SU-DHL-6 (cell line): ENCODE results near the gene CCDC102A.

ENCODE experiments used
- H2AFZ ChIP-seq: fragments of 200-600 bp; sonication (generic); 2 replicates; pipeline ENCODE4 v1.6.1; 2014; ENCODE audit warnings: low read depth, mild to moderate bottlenecking, moderate library complexity, mixed read lengths, antibody characterized with exemption, low read length; ENCODE audit not compliant: severe bottlenecking
- H3F3A ChIP-seq: fragments of 200-600 bp; shearing (Covaris generic); 2 replicates; pipeline ENCODE4 v1.6.0; 2016; ENCODE audit warnings: antibody characterized with exemption, mild to moderate bottlenecking; ENCODE audit not compliant: insufficient read depth
- H3K27ac ChIP-seq: fragments of 200-600 bp; sonication (generic); 2 replicates; pipeline ENCODE4 v1.5.1; 2016; ENCODE audit warnings: low read depth, mild to moderate bottlenecking, low read length, moderate library complexity, mixed read lengths
- H3K27me3 ChIP-seq: fragments of 200-600 bp; sonication (generic), shearing (Covaris generic); 2 replicates; pipeline ENCODE4 v1.6.0; 2014; ENCODE audit warnings: mild to moderate bottlenecking, low read length
- H3K36me3 ChIP-seq: fragments of 200-600 bp; sonication (generic); 2 replicates; pipeline ENCODE4 v1.6.1; 2014; ENCODE audit warnings: mild to moderate bottlenecking, low read length, mixed read lengths
- H3K4me2 ChIP-seq: fragments of 300-600, 200-600 bp; shearing (Covaris generic), sonication (generic); 2 replicates; pipeline ENCODE4 v1.6.0; 2014; ENCODE audit warnings: low read length, low read depth, mild to moderate bottlenecking; ENCODE audit not compliant: poor library complexity, severe bottlenecking
- H3K4me3 ChIP-seq: fragments of 200-600 bp; sonication (generic); 2 replicates; pipeline ENCODE4 v1.5.1; 2014; ENCODE audit warnings: antibody characterized with exemption, low read length, mild to moderate bottlenecking, mixed read lengths; ENCODE audit not compliant: insufficient read depth, poor library complexity, severe bottlenecking
- H3K79me2 ChIP-seq: fragments of 200-600 bp; sonication (generic); 2 replicates; pipeline ENCODE4 v1.6.1; 2014; ENCODE audit warnings: mild to moderate bottlenecking, low read length, moderate library complexity; ENCODE audit not compliant: insufficient read depth
- H3K9ac ChIP-seq: fragments of 200-600 bp; sonication (generic); 2 replicates; pipeline ENCODE4 v1.7.0; 2014; ENCODE audit warnings: mild to moderate bottlenecking, low read length
- H3K9me2 ChIP-seq: fragments of 200-600 bp; sonication (generic); replicated peaks from 2 replicates; pipeline ENCODE4 v1.6.1; 2014; ENCODE audit warnings: low read length; ENCODE audit not compliant: insufficient read depth
- H3K9me3 ChIP-seq: fragments of 200-600 bp; sonication (generic); 2 replicates; pipeline ENCODE4 v1.6.1; 2014; ENCODE audit warnings: low read length, mixed read lengths; ENCODE audit not compliant: insufficient read depth
- H4K20me1 ChIP-seq: fragments of 200-600 bp; sonication (generic); 2 replicates; pipeline ENCODE4 v1.6.1; 2014; ENCODE audit warnings: low read depth, mild to moderate bottlenecking, antibody characterized with exemption, low read length, moderate library complexity, mixed read lengths
- EZH2phosphoT487 ChIP-seq: fragments of 200-600 bp; sonication (generic), shearing (Covaris generic); conservative IDR thresholded peaks from 2 replicates; pipeline ENCODE4 v1.6.1; 2018; ENCODE audit warnings: mild to moderate bottlenecking, antibody characterized with exemption, low read length, moderate library complexity, mixed read lengths
- TF ChIP-seq, protein P1 (sequence below): fragments of 200-600 bp; sonication (generic); IDR thresholded peaks from one replicate; pipeline ENCODE4 v1.5.1; 2017; ENCODE audit warnings: antibody characterized with exemption, mild to moderate bottlenecking, low read length, moderate library complexity; ENCODE audit not compliant: insufficient read depth, poor library complexity, severe bottlenecking

The CCDC102A gene

DNA sequence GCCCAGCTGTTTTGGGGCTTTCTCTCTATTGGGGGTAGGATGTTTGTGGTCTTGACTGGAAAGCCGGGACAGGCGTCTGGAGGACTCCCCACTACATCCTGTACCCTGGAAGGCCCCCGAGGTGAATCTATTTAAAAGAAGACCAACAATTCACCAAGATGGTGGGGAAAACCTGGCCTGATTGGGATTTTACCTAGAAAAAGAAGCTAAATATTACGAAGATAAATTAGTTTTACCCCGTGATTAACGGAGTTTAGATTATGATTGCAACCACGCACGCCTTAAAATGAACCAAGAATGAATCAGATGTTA, 779 bp upstream of the CCDC102A start:
- H3K27me3 ChIP-seq = no peaks in the 10 kb centered on the region
- no peaks in the 10 kb centered on the region for H4K20me1 ChIP-seq
- H3K27ac ChIP-seq = no peak overlapping the region
- peak overlapping the region; percentile 77 for H3K4me2 ChIP-seq
- H3K79me2 ChIP-seq = no peaks in the 10 kb centered on the region
- no peak overlapping the region for H3K4me3 ChIP-seq
- H3K9ac ChIP-seq = 0 out of 2 replicates have a peak overlapping the region, but pooled peaks have one; percentile 58
- H3K9me2 ChIP-seq = no peaks in the 10 kb centered on the region
- H3K9me3 ChIP-seq = no peaks in the 10 kb centered on the region
- TF ChIP-seq, protein P1, sequence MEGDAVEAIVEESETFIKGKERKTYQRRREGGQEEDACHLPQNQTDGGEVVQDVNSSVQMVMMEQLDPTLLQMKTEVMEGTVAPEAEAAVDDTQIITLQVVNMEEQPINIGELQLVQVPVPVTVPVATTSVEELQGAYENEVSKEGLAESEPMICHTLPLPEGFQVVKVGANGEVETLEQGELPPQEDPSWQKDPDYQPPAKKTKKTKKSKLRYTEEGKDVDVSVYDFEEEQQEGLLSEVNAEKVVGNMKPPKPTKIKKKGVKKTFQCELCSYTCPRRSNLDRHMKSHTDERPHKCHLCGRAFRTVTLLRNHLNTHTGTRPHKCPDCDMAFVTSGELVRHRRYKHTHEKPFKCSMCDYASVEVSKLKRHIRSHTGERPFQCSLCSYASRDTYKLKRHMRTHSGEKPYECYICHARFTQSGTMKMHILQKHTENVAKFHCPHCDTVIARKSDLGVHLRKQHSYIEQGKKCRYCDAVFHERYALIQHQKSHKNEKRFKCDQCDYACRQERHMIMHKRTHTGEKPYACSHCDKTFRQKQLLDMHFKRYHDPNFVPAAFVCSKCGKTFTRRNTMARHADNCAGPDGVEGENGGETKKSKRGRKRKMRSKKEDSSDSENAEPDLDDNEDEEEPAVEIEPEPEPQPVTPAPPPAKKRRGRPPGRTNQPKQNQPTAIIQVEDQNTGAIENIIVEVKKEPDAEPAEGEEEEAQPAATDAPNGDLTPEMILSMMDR = no peak
- no peak for TF ChIP-seq EZH2phosphoT487
- H3K36me3 ChIP-seq = no peaks in the 10 kb centered on the region
- H2AFZ ChIP-seq = peak overlapping the region; percentile 96
- 0 out of 2 replicates have a peak, but pooled peaks cover 5% of the 10 kb centered on the region for H3F3A ChIP-seq

DNA sequence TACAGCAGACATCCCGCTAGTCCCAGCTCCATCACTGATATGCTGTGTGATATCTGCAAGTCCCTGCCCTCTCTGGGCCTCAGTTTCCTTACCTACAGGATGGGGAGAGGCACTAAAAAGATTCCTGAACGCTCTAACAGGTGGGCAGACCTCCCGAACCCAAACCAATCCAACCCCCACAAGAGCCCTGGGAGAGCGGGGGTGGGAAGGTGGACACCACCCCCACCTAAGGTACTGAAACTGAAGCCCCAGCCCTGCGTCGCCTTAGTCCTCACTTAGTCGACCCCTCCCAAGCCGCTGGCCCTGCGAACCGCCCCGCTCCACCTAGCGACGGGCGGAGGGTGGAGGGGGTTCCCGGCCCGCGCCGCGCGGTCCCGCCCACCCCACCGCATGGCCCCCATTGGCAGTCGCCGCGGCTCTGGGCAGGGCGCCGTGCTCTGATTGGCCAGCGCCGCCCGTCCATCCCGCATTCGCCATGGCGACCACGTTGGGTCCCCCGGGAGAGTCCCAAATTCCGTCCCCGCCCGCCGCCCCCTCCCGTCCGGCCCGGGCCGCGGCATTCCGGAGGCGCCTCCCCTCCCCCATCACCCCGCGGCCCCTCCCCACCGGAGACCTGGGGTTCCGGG, 578 bp downstream of the CCDC102A start:
- Histone ChIP-seq H3K9ac (peak overlapping the region; percentile 58), H3K27ac (no peak overlapping the region), H3F3A (0 out of 2 replicates have a peak, but pooled peaks cover 5% of the 10 kb centered on the region), H3K4me2 (peak overlapping the region; percentile 77), H3K9me2 (no peaks in the 10 kb centered on the region), H3K27me3 (no peaks in the 10 kb centered on the region), H2AFZ (peak overlapping the region; percentile 96), H3K36me3 (no peaks in the 10 kb centered on the region), H3K9me3 (no peaks in the 10 kb centered on the region), H3K79me2 (no peaks in the 10 kb centered on the region), H3K4me3 (peak overlapping the region; percentile 74), H4K20me1 (no peaks in the 10 kb centered on the region)
- no peak for TF ChIP-seq EZH2phosphoT487
- TF ChIP-seq, protein P1 = no peak

- no peaks in the 10 kb centered on the region for H4K20me1 ChIP-seq
- H3K36me3 ChIP-seq = no peaks in the 10 kb centered on the region
- H3K4me2 ChIP-seq = peak overlapping the region; percentile 61
- no peaks in the 10 kb centered on the region for H3K79me2 ChIP-seq
- TF ChIP-seq, protein P1 = no peak
- TF ChIP-seq EZH2phosphoT487 = no peak
- H3K27me3 ChIP-seq = no peaks in the 10 kb centered on the region
- H2AFZ ChIP-seq = no peak overlapping the region
- H3K27ac ChIP-seq = no peak overlapping the region
- no peaks in the 10 kb centered on the region for H3K9me2 ChIP-seq
- no peak overlapping the region for H3K9ac ChIP-seq
- H3F3A ChIP-seq = 0 out of 2 replicates have a peak, but pooled peaks cover 5% of the 10 kb centered on the region
- no peak overlapping the region for H3K4me3 ChIP-seq
- no peaks in the 10 kb centered on the region for H3K9me3 ChIP-seq
Observed at GRCh38 chr16:57534881-57535658, 1.3 kb downstream of the CCDC102A start.
